Testis (tissue), 2 donors: ENCODE data around the gene PHKG1.

Source experiments
- POLR2A ChIP-seq: fragments of 450-650 bp; IDR thresholded peaks from one replicate; pipeline ENCODE4 v1.6.1; 2017; ENCODE audit warnings: antibody characterized with exemption, mild to moderate bottlenecking, moderate library complexity
- TF ChIP-seq, protein P1 (sequence below), 3 experiments: fragments of 450-650 bp in 2 of 3; fragments of 200-600 bp in 1 of 3; sonication (generic) in 1 of 3; IDR thresholded peaks; one replicate each; pipeline ENCODE4 v1.5.1; 2016 to 2019; ENCODE audit warnings: antibody characterized with exemption in 3 of 3, mild to moderate bottlenecking in 2 of 3, moderate library complexity in 1 of 3

DNA sequence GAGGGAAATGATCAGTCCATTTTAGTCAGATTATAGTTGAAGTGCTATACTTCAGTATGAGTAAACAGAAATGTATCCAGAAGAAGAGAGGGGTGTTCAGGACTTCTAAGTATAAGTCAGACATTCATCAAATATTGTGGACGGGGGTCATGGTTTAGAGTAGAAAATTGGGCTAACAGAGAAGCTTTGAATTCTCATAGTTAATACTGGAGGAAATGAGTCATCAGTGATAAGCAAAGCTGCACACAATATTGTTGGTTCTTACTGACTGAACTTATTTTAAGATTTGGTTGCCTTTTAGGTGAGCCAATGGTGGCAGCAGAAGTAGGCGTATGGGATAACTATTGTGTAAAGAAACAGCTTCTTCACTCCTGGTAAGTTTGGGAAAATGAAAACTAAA, 30.4 kb downstream of the PHKG1 start:
- TF ChIP-seq, protein P1, sequence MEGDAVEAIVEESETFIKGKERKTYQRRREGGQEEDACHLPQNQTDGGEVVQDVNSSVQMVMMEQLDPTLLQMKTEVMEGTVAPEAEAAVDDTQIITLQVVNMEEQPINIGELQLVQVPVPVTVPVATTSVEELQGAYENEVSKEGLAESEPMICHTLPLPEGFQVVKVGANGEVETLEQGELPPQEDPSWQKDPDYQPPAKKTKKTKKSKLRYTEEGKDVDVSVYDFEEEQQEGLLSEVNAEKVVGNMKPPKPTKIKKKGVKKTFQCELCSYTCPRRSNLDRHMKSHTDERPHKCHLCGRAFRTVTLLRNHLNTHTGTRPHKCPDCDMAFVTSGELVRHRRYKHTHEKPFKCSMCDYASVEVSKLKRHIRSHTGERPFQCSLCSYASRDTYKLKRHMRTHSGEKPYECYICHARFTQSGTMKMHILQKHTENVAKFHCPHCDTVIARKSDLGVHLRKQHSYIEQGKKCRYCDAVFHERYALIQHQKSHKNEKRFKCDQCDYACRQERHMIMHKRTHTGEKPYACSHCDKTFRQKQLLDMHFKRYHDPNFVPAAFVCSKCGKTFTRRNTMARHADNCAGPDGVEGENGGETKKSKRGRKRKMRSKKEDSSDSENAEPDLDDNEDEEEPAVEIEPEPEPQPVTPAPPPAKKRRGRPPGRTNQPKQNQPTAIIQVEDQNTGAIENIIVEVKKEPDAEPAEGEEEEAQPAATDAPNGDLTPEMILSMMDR (IDR thresholded peaks at IDR 0.05): no peak
- TF ChIP-seq POLR2A: no peak
